ENCODE results near the gene TMEM267.
"Not testable (repeated sequence)": the region's sequence is repeated elsewhere in the genome, so short reads cannot be mapped to it uniquely, and the experiment has no call there.

Gene TMEM267

GRCh38 chr5:43456556-43456955 is 27.1 kb downstream of the TMEM267 start:
- no peak for DNase-seq

- not testable (repeated sequence) for DNase-seq
Observed at GRCh38 chr5:43441575-43441974, 42.1 kb downstream of the TMEM267 start.

- DNase-seq, result no peak
Observed at GRCh38 chr5:43437062-43437660, 46.5 kb downstream of the TMEM267 start.

- no peak for DNase-seq
Observed at GRCh38 chr5:43433382-43433781, 50.3 kb downstream of the TMEM267 start.

- no peak for DNase-seq
Observed at GRCh38 chr5:43432486-43433375, 50.9 kb downstream of the TMEM267 start.

DNA sequence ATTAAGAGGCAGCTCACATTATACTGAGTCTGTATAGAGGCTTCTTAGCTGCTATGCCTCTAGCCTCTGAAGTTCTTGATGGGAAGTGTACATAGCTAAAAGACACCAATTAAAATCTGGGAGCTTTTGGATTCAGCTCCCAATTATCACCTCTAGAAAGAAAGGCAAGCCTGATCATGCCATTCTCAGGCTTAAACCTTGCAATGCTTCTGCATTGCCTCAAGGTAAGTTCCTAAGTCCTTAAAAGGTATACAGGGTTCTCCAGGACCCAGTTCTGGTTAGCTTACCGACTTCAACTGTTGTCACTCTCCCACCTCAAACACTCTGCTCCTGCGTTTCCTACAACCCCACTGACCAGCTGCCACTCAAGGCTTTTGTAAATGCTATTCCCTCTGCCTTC is 54.0 kb downstream of the TMEM267 start:
- DNase-seq, result no peak

GRCh38 chr5:43429016-43429415 is 54.6 kb downstream of the TMEM267 start:
- no peak for DNase-seq

GRCh38 chr5:43427306-43427705 is 56.4 kb downstream of the TMEM267 start:
- no peak for DNase-seq

DNA sequence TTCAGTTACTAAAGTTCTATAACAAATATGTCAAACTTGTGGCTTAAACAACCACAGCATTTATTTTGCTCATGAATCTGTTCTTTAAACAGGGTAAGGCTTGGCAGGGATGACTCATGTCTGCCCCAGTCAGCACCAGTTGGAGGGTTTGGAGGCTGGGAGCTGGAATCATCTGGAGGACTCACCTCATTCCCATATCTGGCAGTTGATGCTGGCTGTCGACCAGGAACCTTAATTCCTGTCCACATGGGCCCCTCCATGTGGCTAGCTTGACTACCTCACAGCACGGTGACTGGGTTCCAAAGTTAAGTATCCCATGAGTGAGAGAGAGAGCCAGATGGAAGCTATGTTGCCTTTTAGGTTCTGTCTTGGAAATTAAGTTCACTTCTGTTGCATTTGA is 57.7 kb downstream of the TMEM267 start:
- no peak for DNase-seq

DNA sequence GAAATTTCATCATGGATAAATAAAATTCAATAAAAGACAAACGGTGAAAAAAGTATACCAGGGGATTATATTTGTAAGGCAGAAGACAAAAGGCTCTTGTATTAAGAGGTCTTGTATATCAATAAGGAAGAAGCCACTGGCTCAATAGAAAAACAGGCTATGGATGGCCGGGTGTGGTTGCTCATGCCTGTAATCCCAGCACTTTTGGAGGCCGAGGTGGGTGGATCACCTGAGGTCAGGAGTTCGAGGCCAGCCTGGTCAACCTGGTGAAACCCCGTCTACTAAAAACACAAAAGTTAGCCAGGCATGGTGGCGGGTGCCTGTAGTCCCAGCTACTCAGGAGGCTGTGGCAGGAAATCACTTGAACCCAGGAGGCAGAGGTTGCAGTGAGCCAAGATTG is 60.6 kb downstream of the TMEM267 start:
- DNase-seq, result not testable (repeated sequence)

DNA sequence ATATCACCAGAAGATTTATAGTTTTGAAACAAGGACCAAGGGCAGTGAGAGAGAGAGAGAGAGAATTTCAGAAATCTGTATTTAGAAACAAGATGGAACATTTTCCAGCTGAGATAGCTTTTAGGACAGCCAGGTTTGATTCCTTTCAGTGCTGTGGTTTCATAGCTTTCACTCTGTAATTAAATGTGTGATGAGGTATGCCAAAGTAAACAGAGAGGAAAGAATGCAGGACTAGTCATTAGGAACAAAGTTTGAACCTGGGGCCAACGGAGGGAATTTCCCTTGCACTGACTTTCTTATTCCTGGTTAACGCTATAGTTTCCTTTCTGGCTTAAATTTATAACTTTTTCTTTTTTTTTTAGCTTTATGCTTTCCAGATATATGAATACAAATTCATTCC is 61.5 kb downstream of the TMEM267 start:
- no peak for DNase-seq

- no peak for DNase-seq
Observed at GRCh38 chr5:43421450-43422133, 62.1 kb downstream of the TMEM267 start.

DNA sequence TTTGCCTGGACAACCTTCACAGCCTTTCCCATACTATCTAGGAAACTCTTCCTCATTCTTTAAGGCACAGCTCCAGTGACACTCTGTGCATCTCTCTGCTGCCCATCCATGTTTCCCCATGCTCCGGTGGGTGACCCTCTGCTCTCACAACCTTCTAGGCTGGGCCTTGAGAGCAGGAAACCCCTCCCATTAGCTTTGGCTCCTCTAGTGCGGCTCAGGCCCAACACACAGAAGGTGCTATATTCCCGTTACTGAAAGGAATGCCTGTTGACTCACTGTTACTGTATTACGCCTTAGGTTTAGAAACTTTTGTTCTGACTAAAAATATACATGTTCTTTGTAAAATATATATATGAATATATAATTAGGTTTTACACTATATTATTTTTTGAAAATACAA is 63.4 kb downstream of the TMEM267 start:
- DNase-seq, result no peak

- no peak for DNase-seq
Observed at GRCh38 chr5:43418561-43418960, 65.1 kb downstream of the TMEM267 start.

DNA sequence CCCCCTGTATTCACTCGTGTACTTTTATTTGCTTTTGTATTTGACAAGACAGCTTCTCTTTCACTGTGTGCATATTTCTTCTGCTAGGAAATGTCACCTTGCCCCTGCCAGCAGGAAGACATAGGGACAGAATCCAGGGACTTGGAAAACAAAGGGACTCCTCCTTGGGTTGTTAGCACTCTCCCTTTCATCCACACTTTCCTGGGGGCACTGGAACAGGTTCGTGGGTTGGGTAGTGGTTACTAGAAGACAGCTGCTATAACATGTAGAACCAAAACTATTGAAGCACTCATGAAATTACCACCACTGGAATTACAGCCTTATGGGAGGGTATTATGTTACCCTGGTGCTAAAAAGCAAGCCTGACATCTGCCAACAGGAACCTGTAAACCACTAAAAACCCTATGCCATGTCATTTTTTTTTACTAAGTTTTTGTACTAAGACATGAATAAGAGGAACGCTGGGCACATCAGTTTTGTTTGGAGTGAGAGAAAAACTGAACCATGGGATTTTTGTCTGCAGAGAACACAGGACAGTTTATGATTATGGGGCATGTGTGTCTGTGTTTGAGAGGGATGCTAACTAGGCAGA is 66.8 kb downstream of the TMEM267 start:
- peak; percentile 27 for DNase-seq

GRCh38 chr5:43415935-43416802 is 67.5 kb downstream of the TMEM267 start:
- peak; percentile 36 for DNase-seq

GRCh38 chr5:43413966-43414365 is 69.7 kb downstream of the TMEM267 start:
- no peak for DNase-seq

DNA sequence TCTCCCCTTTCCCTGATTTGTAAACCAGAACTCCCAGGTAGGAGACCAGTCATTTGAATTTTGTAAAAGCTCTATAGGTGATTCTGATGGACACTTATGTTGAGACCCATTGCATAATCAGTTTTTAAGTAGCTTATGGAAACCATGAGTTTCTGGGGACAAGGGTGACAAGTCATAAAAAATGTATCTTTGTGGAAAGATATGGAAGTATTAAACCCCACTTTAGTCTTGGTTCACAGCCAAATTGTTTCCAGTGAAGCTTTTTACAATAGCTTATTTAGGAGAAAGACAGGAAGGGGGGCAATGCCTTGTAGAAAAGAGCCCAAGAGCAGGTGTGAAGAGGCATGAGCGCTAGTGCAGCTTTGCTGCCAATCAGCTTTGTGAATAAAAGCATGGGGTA is 71.0 kb downstream of the TMEM267 start:
- DNase-seq, result peak; percentile 58

GRCh38 chr5:43412156-43412555 is 71.5 kb downstream of the TMEM267 start, which contains the start of gene CCL28:
CCL28 (minus strand) TSS chr5:43412391; CDS start chr5:43412316, 75 bp downstream.
- DNase-seq, result no peak

- DNase-seq, result no peak
Observed at GRCh38 chr5:43411495-43411894, 72.2 kb downstream of the TMEM267 start.

DNA sequence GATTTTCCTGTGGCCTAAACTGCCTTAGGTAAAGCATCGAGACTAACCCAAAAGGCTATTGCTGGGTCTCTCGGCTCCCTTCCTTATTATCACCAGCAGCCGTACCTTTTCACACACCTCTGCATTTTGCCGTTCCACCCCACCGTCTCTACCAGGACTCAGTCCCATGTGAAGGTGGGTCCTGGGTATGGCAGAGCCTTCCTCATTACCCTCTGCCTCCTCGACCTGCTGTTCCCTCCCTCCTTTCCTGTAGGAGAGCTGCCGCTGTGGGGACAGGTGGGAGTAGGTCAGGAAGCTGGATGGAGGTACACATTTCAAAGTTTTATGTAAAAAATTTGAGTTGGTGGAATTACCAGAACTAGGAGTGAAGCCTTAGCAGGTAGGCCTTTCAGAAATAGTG is 73.3 kb downstream of the TMEM267 start:
- no peak for DNase-seq

GRCh38 chr5:43409809-43410271 is 73.8 kb downstream of the TMEM267 start:
- DNase-seq, result no peak

Measured in NCI-H748 treated with DMSO at 0.1 percent for 48 hours (cell line).